ENCODE measurements around the gene PHPT1.

The PHPT1 gene

DNA sequence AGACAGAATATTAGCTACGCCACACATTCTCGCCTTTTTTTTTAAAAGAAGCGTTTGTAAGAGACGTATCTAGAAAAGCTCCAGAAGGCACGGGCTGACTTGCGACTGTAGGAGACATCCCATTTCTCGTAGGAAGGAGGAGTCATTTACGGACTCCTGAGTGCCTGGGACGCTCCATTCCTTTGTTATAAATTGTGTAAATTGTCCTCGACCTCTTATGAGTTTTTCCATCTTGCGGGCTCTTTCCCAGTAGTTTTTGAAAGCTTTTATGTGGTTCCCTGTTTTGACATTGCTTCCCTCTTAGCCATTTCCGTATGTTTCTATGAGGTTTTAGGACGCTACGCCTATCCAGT, 40.4 kb upstream of the PHPT1 start:
- no peak for DNase-seq
- no peaks in the 10 kb centered on the region for H3K27me3 Mint-ChIP-seq
- H3K9me3 Mint-ChIP-seq: no peaks in the 10 kb centered on the region

DNA sequence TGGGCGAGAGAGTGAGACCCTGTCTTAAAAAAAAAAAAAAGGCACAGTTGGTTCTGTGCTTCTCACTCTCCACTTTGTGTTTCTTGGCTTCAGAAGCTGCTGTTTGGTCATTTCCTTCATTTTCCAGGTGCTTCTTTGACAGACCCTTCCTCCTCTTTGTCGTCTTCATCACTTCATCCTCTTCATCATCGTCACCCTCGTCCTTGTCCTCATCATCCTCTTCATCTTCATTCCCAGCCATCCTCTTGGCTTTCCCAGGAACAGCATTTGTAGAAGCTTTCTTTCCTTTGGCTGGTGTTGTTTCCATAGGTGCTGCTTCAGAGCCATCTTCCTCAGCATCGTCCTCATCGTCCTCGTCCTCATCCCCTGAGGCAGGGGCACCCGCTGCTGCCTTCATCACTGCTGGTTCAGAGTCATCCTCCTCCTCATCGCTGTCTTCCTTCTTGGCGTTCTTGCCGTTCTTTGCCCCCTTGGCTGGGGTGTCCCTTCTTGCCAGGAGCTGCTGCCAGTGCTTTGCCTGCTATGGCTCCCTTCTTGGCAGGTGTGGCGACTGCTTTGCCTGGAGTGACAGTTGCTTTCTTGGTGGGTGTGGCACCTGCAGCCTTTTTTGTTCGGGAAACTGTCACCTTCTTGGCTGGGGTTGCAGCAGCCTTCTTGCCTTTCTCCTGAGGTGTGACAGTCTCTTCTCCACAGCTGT, 34.3 kb upstream of the PHPT1 start:
- peaks cover 27% of the 10 kb centered on the region for H3K4me1 Mint-ChIP-seq (ENCODE audit: low read depth)
- no peaks in the 10 kb centered on the region for H3K9me3 Mint-ChIP-seq
- no peak overlapping the region for H3K27ac Mint-ChIP-seq
- peaks cover 71% of the 10 kb centered on the region for H3K36me3 Mint-ChIP-seq (ENCODE audit: low read depth)
- no peak overlapping the region for H3K4me3 Mint-ChIP-seq
- DNase-seq: no peak
- H3K27me3 Mint-ChIP-seq: no peaks in the 10 kb centered on the region

More for the DNA sequence above, 40.4 kb upstream of the PHPT1 start:
- Mint-ChIP-seq H3K4me1 (ENCODE audit: low read depth) (peaks cover 44% of the 10 kb centered on the region), H3K27ac (peak overlapping the region; percentile 82), H3K4me3 (peak overlapping the region; percentile 80), H3K36me3 (ENCODE audit: low read depth) (peaks cover 59% of the 10 kb centered on the region)

DNA sequence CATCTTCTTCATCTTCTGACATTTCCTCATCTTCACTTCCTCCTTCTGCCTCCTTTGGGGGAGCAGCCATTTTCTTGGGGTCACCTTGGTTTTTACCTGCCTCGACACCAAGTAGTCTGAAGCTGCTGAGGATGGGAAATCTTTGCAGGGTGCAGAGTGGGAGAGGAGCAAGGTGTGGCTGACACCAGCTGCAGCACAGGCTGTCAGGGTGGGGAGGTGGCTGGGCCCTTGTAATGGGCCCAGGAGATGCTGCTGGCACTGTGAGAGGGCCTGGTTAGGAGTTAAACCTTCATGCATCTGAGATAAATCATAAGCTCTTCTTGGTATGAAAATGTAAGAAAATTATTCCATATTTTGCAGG, 33.8 kb upstream of the PHPT1 start:
- peaks cover 23% of the 10 kb centered on the region for H3K4me1 Mint-ChIP-seq (ENCODE audit: low read depth)

DNA sequence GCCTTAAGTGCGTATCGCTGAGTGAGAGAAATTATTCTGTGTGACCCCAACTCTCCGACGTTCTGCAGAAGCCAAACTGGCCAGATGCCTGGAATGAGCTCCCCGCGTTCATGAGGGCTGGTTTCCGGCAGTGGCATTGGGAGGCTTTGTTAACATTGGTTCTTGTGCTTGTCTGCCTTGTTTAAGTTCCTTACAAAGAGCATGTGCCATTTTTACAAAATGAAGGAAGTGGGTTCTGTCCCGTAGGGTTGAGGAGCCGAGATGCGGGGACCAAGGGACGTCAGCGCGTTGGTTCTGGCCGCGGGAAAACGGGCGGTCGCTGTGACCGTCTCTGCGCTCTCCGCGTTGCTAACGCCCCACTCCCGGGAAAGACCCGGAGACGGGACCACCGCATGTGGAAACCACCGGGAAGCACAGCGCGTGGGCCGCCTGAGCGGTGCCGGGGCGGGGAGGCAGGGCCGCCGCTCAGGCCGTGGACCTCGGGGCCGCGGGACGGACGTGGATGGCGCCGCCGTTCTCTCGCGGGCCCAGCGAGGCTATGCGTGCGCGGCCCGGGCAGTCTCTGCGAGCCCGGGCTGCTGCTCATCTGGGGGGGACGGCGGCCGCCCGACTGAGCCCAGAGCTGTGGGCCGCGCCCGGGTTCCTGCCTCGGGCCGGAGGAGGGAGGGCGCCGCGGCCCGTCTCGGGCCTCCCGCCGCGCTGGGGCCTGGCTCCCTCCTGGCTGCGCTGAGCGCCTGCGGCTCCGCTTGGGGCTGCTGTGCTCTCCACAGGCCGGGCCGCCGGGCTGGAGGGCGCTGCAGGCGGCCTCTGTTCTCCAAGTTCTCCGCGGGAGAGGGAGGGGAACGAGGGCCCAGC, 28.0 kb upstream of the PHPT1 start:
- no peaks in the 10 kb centered on the region for H3K9me3 Mint-ChIP-seq
- no peak overlapping the region for H3K27ac Mint-ChIP-seq
- no peak for DNase-seq
- no peak overlapping the region for H3K4me3 Mint-ChIP-seq
- no peaks in the 10 kb centered on the region for H3K27me3 Mint-ChIP-seq
- peaks cover 8% of the 10 kb centered on the region for H3K4me1 Mint-ChIP-seq (ENCODE audit: low read depth)
- H3K36me3 Mint-ChIP-seq (ENCODE audit: low read depth): peaks cover 56% of the 10 kb centered on the region

More for the DNA sequence above, 33.8 kb upstream of the PHPT1 start:
- no peak overlapping the region for H3K27ac Mint-ChIP-seq
- no peak overlapping the region for H3K4me3 Mint-ChIP-seq
- H3K9me3 Mint-ChIP-seq: no peaks in the 10 kb centered on the region
- no peaks in the 10 kb centered on the region for H3K27me3 Mint-ChIP-seq
- no peak for DNase-seq
- peaks cover 68% of the 10 kb centered on the region for H3K36me3 Mint-ChIP-seq (ENCODE audit: low read depth)

DNA sequence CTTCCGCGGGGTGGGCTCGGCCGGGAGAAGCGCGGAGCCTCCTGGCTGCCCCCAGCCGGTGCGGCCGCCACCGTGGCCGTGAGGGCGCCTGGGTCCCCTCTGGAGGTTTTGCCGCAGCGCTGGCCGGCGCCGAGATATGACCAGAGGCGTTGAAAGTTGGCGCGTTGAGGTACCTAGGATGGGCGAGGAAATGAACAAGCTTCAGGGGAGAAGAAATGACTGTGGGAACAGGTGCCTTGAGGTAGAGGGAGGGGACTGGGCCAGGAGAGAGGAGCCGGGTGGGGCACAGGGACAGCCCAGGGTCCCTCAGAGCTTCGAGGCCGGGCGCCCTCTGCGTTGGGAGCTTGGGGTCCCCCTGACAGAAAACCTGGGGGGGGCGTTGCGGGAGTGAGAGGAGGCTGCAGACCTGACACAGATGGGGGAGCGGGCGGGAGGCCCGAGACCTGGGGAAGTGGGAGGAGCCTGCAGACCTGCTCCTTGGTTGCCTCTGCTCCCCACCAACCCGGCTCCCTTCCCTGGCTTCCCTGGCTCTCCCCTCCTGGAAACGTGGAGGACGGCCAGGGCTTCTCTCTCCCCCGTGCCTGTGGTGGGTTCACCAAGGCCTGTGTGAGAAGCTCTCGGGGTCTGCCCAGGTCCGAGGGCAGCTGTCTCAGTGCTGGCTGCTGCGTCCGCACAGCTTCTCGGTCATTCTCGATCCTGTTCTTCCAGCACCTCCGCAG, 27.2 kb upstream of the PHPT1 start:
- Mint-ChIP-seq H3K36me3 (ENCODE audit: low read depth) (peaks cover 58% of the 10 kb centered on the region), H3K9me3 (no peaks in the 10 kb centered on the region), H3K27ac (no peak overlapping the region), H3K4me1 (ENCODE audit: low read depth) (peaks cover 7% of the 10 kb centered on the region), H3K27me3 (no peaks in the 10 kb centered on the region), H3K4me3 (no peak overlapping the region)
- no peak for DNase-seq

DNA sequence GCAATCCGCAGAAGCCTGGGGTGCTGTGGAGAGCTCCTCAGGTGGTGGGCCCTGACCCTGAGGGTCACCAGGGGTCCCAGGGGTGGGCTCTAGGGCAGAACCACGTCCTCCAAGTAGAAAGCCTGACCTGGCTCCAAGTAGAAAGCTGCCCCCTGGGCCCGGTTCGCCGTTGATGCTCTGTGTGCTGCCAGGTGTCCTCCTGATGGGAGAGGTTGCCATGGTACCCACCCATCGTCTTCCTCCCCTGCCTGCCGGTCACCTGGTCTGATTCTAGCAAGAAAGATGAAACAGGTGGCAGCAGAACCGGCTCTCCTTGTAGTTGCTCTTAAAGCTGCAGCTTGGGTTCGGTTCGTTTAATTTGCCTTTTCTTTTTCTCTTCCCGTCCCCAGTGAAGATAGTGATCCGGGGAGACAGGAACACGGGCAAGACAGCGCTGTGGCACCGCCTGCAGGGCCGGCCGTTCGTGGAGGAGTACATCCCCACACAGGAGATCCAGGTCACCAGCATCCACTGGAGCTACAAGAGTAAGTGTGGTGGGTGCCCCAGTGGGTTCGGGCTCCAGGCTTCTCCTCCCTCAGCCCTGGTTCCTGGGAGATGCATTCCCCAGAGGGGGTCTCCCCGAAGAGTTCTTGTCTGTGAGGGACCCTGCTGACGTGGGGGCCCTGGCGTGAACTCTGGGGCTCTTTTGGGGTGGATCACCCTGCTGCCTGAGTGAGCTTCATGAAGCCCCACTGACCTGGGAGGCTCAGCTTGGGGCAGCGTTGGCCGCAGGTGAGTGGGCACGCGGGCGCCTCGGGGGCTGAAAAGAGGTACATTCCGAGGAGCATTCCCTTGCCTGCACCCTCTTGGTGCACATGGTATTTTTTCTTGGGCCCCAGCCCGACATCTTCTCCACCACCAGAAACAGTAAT, 25.8 kb upstream of the PHPT1 start:
- no peak for DNase-seq
- H3K4me3 Mint-ChIP-seq: no peak overlapping the region
- H3K27me3 Mint-ChIP-seq: no peaks in the 10 kb centered on the region
- no peaks in the 10 kb centered on the region for H3K9me3 Mint-ChIP-seq
- H3K36me3 Mint-ChIP-seq (ENCODE audit: low read depth): peaks cover 57% of the 10 kb centered on the region
- peaks cover 6% of the 10 kb centered on the region for H3K4me1 Mint-ChIP-seq (ENCODE audit: low read depth)
- H3K27ac Mint-ChIP-seq: no peak overlapping the region

DNA sequence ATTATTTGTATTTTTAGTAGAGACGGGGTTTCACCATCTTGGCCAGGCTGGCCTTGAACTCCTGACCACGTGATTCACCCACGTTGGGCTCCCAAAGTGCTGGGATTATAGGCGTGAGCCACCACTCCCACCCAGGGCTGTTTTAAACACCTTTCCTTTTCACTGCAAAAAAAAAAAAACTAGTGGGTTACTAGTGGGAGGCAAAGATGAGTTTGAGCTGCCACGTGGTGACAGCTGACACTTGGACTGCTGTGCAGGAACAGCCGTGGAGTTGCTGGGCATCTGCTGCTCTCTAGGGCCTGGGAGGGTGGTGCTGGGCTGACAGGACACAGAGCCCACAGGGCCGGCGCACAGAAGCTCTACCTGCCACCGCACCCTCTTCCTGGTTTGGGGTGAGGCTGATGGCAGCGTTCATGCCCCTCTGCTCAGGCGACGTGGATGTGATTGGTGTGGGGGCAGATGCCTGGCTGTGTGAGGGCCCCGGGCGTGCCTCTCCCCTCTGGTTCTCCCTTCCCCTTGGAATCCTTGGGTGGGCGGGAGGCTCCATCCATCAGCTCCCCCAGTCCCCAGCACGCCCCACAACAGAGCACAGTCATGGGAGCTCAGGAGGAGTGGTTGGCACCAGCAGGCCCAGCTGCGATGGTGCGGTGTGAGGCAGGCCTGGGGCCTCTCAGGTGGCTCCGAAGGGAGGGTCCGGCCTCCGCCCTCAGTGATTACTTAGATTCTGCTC, 24.5 kb upstream of the PHPT1 start:
- no peak overlapping the region for H3K27ac Mint-ChIP-seq
- H3K4me3 Mint-ChIP-seq: no peak overlapping the region
- DNase-seq: no peak
- H3K9me3 Mint-ChIP-seq: no peaks in the 10 kb centered on the region
- peaks cover 6% of the 10 kb centered on the region for H3K4me1 Mint-ChIP-seq (ENCODE audit: low read depth)
- no peaks in the 10 kb centered on the region for H3K27me3 Mint-ChIP-seq
- H3K36me3 Mint-ChIP-seq (ENCODE audit: low read depth): peaks cover 63% of the 10 kb centered on the region

DNA sequence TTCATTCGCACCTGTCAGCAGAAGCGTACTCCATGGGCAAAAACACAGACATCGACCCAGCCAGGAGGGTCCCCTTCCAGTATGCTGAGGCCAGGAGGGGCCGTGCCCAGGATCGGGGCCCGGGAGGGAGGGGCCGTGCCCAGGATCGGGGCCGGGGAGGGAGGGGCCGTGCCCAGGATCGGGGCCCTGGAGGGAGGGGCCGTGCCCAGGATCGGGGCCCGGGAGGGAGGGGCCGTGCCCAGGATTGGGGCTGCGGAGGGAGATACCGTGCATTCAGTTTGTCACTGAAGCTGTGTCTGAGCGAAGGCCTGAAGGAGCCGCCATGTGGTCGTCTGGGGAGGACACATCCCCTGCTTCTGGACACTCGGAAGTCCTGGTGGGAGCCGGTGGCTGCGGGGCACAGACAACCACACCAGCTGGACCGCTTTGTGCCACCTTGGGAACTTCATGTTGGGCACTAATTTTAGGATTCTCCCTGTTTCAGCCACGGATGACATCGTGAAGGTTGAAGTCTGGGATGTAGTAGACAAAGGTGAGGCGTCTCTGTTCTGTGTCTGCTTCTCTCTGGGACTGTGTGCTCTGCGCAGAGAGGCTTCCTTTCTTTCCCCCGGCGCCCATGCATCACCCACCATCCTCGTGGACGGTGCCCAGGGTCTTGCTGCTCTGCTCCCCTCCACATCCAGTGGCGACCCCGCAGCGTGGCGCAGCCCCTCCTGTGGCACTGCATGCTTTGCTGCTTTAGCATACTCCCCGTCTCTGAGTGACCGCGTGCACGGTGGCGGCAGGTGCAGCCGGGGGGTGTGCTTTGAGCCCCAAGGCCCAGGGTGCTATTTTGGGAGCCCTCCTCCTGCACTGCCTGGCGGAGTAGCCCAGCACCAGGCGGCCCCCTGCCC, 23.7 kb upstream of the PHPT1 start:
- DNase-seq: no peak
- H3K4me3 Mint-ChIP-seq: no peak overlapping the region
- no peak overlapping the region for H3K27ac Mint-ChIP-seq
- H3K9me3 Mint-ChIP-seq: no peaks in the 10 kb centered on the region
- peaks cover 6% of the 10 kb centered on the region for H3K4me1 Mint-ChIP-seq (ENCODE audit: low read depth)
- H3K36me3 Mint-ChIP-seq (ENCODE audit: low read depth): peaks cover 70% of the 10 kb centered on the region
- H3K27me3 Mint-ChIP-seq: no peaks in the 10 kb centered on the region

DNA sequence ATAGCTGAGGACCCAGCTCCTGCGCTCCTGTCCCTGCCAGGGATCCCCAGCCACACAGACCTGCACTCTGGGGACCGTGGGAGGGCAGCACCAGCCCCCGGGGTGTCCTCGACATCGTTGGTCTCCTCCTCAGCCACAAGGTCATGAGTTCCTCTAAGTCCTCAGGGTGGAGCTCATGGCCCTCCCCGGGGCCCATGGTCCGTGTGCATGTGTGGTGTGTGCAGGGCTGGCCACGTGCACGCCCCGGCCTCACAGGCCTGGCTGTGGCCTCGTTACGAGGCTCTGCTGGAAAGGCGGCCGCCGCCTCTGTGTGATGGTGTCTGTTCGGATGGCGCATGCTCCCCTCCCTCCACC, 23.0 kb upstream of the PHPT1 start:
- H3K9me3 Mint-ChIP-seq: no peaks in the 10 kb centered on the region
- H3K36me3 Mint-ChIP-seq (ENCODE audit: low read depth): peaks cover 70% of the 10 kb centered on the region
- DNase-seq: no peak
- H3K4me3 Mint-ChIP-seq: no peak overlapping the region
- H3K27ac Mint-ChIP-seq: no peak overlapping the region
- no peaks in the 10 kb centered on the region for H3K27me3 Mint-ChIP-seq
- H3K4me1 Mint-ChIP-seq (ENCODE audit: low read depth): peaks cover under 1% of the 10 kb centered on the region

DNA sequence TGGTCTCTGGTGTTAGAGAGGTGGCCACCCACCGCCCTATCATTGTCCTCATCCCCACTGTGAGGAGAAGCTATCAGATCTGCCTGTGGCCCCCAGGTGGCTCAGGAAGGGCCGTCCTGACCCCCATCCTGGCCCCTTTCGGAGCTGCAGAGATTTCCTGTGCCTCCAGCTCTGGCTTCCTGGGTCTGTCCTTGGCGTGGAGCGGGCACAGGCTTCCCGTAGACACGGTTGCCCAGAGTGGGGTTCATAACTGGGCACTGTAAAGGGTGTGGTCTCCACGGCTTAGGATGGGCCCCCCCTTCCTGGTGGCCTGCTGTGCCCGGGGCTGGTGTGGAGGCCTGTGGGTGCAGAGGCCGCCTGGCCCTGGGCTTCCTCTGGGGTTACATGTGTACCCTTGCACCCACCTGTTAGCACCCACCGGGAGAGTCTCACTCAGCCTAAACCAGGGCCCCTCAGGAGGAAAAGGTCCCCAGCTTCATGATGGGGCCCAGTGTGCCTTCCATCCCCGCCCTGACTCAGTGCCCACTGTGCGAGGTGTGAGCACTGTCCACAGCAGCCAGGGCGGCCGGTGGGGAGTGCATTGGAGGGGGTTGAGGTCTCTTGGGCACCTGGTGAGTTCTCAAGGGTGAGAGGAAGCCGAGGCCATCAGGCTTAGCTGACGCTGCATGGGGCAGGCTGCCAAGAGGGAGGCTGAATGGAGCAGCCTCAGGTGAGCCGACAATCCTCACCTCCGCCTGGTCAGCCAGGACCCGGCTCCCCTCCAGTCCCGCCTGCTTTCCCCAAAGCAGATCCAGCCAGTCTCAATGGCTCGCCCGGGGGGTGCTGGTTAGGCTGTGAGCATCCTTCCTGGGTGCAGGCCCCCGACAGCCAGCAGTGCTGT, 22.3 kb upstream of the PHPT1 start:
- no peaks in the 10 kb centered on the region for H3K4me1 Mint-ChIP-seq (ENCODE audit: low read depth)
- no peak overlapping the region for H3K27ac Mint-ChIP-seq
- H3K4me3 Mint-ChIP-seq: no peak overlapping the region
- no peaks in the 10 kb centered on the region for H3K9me3 Mint-ChIP-seq
- peak; percentile 23 for DNase-seq
- no peaks in the 10 kb centered on the region for H3K27me3 Mint-ChIP-seq
- H3K36me3 Mint-ChIP-seq (ENCODE audit: low read depth): peaks cover 77% of the 10 kb centered on the region

DNA sequence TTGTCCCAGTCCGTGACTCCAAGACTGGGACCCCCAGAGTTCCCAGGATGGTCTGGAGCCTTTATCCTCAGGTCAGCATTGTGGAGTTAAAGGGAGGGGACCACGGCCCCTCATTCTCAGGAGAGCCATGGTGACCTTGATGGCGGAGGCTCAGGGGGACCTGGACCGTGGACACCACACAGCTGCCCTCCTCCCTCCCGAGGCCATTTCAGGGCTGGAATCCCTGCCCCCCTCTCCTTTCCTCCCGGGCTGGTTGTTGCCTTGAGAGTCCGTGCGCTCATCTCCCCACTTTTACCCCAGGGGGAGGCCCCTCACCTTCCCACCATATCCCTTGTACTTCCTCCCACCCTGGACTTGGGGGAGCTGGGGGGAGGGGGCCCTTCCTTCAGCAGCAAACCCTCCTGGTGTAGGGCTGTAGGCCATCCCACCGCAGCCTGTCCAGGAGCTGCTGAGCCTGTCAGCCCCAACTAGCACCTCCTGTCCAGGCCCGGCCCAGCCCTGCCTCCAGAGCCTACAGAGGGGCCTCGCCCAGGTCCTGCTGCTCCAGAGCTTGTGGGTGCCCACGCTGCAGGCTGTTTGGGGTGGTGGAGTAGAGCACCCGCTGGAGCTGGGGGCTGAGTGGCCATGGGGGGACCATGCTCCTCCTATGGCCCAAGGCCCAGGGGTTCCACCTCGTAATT, 21.3 kb upstream of the PHPT1 start:
- H3K27ac Mint-ChIP-seq: no peak overlapping the region

More for the DNA sequence above, 21.3 kb upstream of the PHPT1 start:
- no peaks in the 10 kb centered on the region for H3K4me1 Mint-ChIP-seq (ENCODE audit: low read depth)
- H3K36me3 Mint-ChIP-seq (ENCODE audit: low read depth): peaks cover 85% of the 10 kb centered on the region
- DNase-seq: no peak
- no peak overlapping the region for H3K4me3 Mint-ChIP-seq
- no peaks in the 10 kb centered on the region for H3K9me3 Mint-ChIP-seq
- H3K27me3 Mint-ChIP-seq: no peaks in the 10 kb centered on the region
